ENCODE results near the gene AFF3. TPM values are rescaled to one million over a fixed set of nuclear protein-coding genes. Genes with fewer than 3 reads are reported as not detected.
"Not testable (repeated sequence)": the region's sequence is repeated elsewhere in the genome, so short reads cannot be mapped to it uniquely, and the experiment has no call there.

AFF3 gene
- total RNA-seq, 4 donors from 2014 or later: 3.1 to 5.0 (median 3.7) TPM

GRCh38 chr2:99747842-99748241, 394.5 kb downstream of the AFF3 start:
- Histone ChIP-seq H3K4me3 (no peak overlapping the region), H3K27ac (no peak overlapping the region), H3K36me3 (no peaks in the 10 kb centered on the region), H3K9me3 (no peaks in the 10 kb centered on the region), H3K27me3 (no peaks in the 10 kb centered on the region), H3K4me1 (no peaks in the 10 kb centered on the region)
- no peak for TF ChIP-seq POLR2A (IDR thresholded peaks at IDR 0.05)
- no peak for TF ChIP-seq CTCF (IDR thresholded peaks at IDR 0.05)
- no peak for TF ChIP-seq EP300 (IDR thresholded peaks at IDR 0.05)
- TF ChIP-seq POLR2AphosphoS5 (IDR thresholded peaks at IDR 0.05): no peak
- WGBS: 69% methylated on average over 3 of the region's 3 CpGs
- DNase-seq (ENCODE audit: low spot score in 2 of 2): no peak

GRCh38 chr2:99743146-99743545, 399.2 kb downstream of the AFF3 start:
- no peak for DNase-seq (ENCODE audit: low spot score in 2 of 2)
- Histone ChIP-seq H3K4me3 (no peak overlapping the region), H3K9me3 (no peaks in the 10 kb centered on the region), H3K27me3 (no peaks in the 10 kb centered on the region), H3K27ac (no peak overlapping the region), H3K36me3 (no peaks in the 10 kb centered on the region), H3K4me1 (no peaks in the 10 kb centered on the region)
- WGBS: 83% methylated on average over 7 of the region's 7 CpGs
- TF ChIP-seq EP300 (IDR thresholded peaks at IDR 0.05): no peak
- TF ChIP-seq POLR2AphosphoS5 (IDR thresholded peaks at IDR 0.05): no peak
- TF ChIP-seq CTCF (IDR thresholded peaks at IDR 0.05): no peak
- no peak for TF ChIP-seq POLR2A (IDR thresholded peaks at IDR 0.05)

- Histone ChIP-seq H3K27me3 (no peaks in the 10 kb centered on the region), H3K4me1 (no peaks in the 10 kb centered on the region), H3K4me3 (no peak overlapping the region), H3K9me3 (no peaks in the 10 kb centered on the region), H3K36me3 (no peaks in the 10 kb centered on the region), H3K27ac (no peak overlapping the region)
- WGBS: 87% methylated on average over 1 of the region's 1 CpG
- no peak for DNase-seq (ENCODE audit: low spot score in 2 of 2)
- TF ChIP-seq POLR2AphosphoS5 (IDR thresholded peaks at IDR 0.05) (no peak), CTCF (IDR thresholded peaks at IDR 0.05) (no peak), EP300 (IDR thresholded peaks at IDR 0.05) (no peak), POLR2A (IDR thresholded peaks at IDR 0.05) (no peak)
Measured at GRCh38 chr2:99737537-99737936, 404.9 kb downstream of the AFF3 start.

- H3K36me3 ChIP-seq: no peaks in the 10 kb centered on the region
- no peak for DNase-seq (ENCODE audit: low spot score in 2 of 2)
- no peak for TF ChIP-seq POLR2AphosphoS5 (IDR thresholded peaks at IDR 0.05)
- no peaks in the 10 kb centered on the region for H3K9me3 ChIP-seq
- H3K4me3 ChIP-seq: no peak overlapping the region
- 40% methylated on average over 1 of the region's 1 CpG for WGBS
- no peaks in the 10 kb centered on the region for H3K4me1 ChIP-seq
- no peaks in the 10 kb centered on the region for H3K27me3 ChIP-seq
- H3K27ac ChIP-seq: no peak overlapping the region
Measured at GRCh38 chr2:99735753-99736152, 406.6 kb downstream of the AFF3 start.

GRCh38 chr2:99735314-99735713, 407.1 kb downstream of the AFF3 start:
- H3K27ac ChIP-seq; H3K9me3 ChIP-seq; DNase-seq (ENCODE audit: low spot score in 2 of 2); H3K4me3 ChIP-seq; H3K27me3 ChIP-seq; H3K36me3 ChIP-seq; H3K4me1 ChIP-seq: not testable (repeated sequence)
- 69% methylated on average over 8 of the region's 8 CpGs for WGBS

- TF ChIP-seq POLR2AphosphoS5 (IDR thresholded peaks at IDR 0.05) (no peak), POLR2A (IDR thresholded peaks at IDR 0.05) (no peak), CTCF (IDR thresholded peaks at IDR 0.05) (no peak), EP300 (IDR thresholded peaks at IDR 0.05) (no peak)
- H3K27me3 ChIP-seq: no peaks in the 10 kb centered on the region
Measured at GRCh38 chr2:99734236-99734635, 408.2 kb downstream of the AFF3 start.

More at GRCh38 chr2:99734236-99734635, 408.2 kb downstream of the AFF3 start:
- H3K36me3 ChIP-seq: no peaks in the 10 kb centered on the region
- H3K27ac ChIP-seq: no peak overlapping the region
- H3K4me1 ChIP-seq: peaks cover 7% of the 10 kb centered on the region
- DNase-seq (ENCODE audit: low spot score in 2 of 2): no peak
- WGBS: 83% methylated on average over 2 of the region's 2 CpGs
- no peaks in the 10 kb centered on the region for H3K9me3 ChIP-seq
- H3K4me3 ChIP-seq: no peak overlapping the region
